ENCODE results near the gene FOXP1.

- no peak for TF ChIP-seq CTCF (IDR thresholded peaks at IDR 0.05; ENCODE audit: control extremely low read depth in 1 of 3, insufficient read depth in 1 of 3, low read depth in 1 of 3, low read length in 3 of 3)
- no peak for TF ChIP-seq POLR2AphosphoS5 (IDR thresholded peaks at IDR 0.05; ENCODE audit: low read depth, low read length)
- TF ChIP-seq E2F6 (IDR thresholded peaks at IDR 0.05), result no peak
- TF ChIP-seq PHF8 (conservative IDR thresholded peaks at IDR 0.05; ENCODE audit: low read depth, low read length), result no peak
- TF ChIP-seq FOSL1 (IDR thresholded peaks at IDR 0.05; ENCODE audit: insufficient read depth, low read depth, low read length), result no peak
- TF ChIP-seq CBX8 (IDR thresholded peaks at IDR 0.05; ENCODE audit: borderline replicate concordance, low read depth, low read length), result no peak
- TF ChIP-seq POLR2A (IDR thresholded peaks at IDR 0.05; ENCODE audit: control extremely low read depth in 1 of 2, low read depth in 2 of 2, low read length in 2 of 2), result no peak
- TF ChIP-seq USF2 (IDR thresholded peaks at IDR 0.05; ENCODE audit: low read length), result no peak
- no peak for TF ChIP-seq GTF2F1 (IDR thresholded peaks at IDR 0.05; ENCODE audit: borderline replicate concordance, low read depth, low read length)
- TF ChIP-seq CEBPB (IDR thresholded peaks at IDR 0.05; ENCODE audit: low read depth, low read length), result no peak
- TF ChIP-seq RBBP5 (IDR thresholded peaks at IDR 0.05; ENCODE audit: borderline replicate concordance, low read depth, low read length), result no peak
- no peak for TF ChIP-seq RAD21 (IDR thresholded peaks at IDR 0.05 in 1 of 2, conservative IDR thresholded peaks at IDR 0.05 in 1 of 2; ENCODE audit: low read depth in 2 of 2, low read length in 2 of 2)
- no peak for TF ChIP-seq EP300 (IDR thresholded peaks at IDR 0.05; ENCODE audit: borderline replicate concordance in 1 of 2, low read depth in 2 of 2, low read length in 2 of 2)
These were observed 72.1 kb downstream of the FOXP1 start for GRCh38 chr3:71511446-71511845.

All from H1 (cell line).